H9 (cell line): Measurements from ENCODE around the gene DISC1. TPM values are rescaled to one million over a fixed set of nuclear protein-coding genes. Genes with fewer than 3 reads are reported as not detected.

ENCODE experiments used
- DNase-seq: peaks from one replicate; pipeline ENCODE4 v3.0.0-alpha.2; 2017
- H2AFZ ChIP-seq: one replicate; pipeline ENCODE4 v1.6.1; 2013; ENCODE audit warnings: mild to moderate bottlenecking, low read length, control low read depth, moderate library complexity
- H2AK5ac ChIP-seq: 2 replicates; pipeline ENCODE4 v1.6.1; 2013; ENCODE audit warnings: low read length, control low read depth, mixed read lengths; ENCODE audit not compliant: insufficient read length
- H2BK120ac ChIP-seq: one replicate; pipeline ENCODE4 v1.6.1; 2013; ENCODE audit warnings: low read depth, mild to moderate bottlenecking, low read length, control low read depth, inconsistent platforms; ENCODE audit not compliant: poor library complexity, severe bottlenecking
- H2BK12ac ChIP-seq: 2 replicates; pipeline ENCODE4 v1.6.1; 2013; ENCODE audit warnings: low read length, control low read depth, mixed read lengths, low read depth; ENCODE audit not compliant: insufficient read length
- H2BK15ac ChIP-seq: 2 replicates; pipeline ENCODE4 v1.6.1; 2013; ENCODE audit warnings: low read depth, low read length, control low read depth
- H2BK20ac ChIP-seq: one replicate; pipeline ENCODE4 v1.6.1; 2013; ENCODE audit warnings: low read depth, mild to moderate bottlenecking, low read length, control low read depth, inconsistent platforms; ENCODE audit not compliant: poor library complexity, severe bottlenecking
- H2BK5ac ChIP-seq: 2 replicates; pipeline ENCODE4 v1.6.1; 2013; ENCODE audit warnings: low read length, control low read depth, mixed read lengths; ENCODE audit not compliant: insufficient read length
- H3K14ac ChIP-seq: 2 replicates; pipeline ENCODE4 v1.6.1; 2013; ENCODE audit warnings: low read length, control low read depth; ENCODE audit not compliant: insufficient read depth
- H3K18ac ChIP-seq: 2 replicates; pipeline ENCODE4 v1.6.1; 2013; ENCODE audit warnings: low read depth, mild to moderate bottlenecking, mixed read lengths, low read length, control low read depth; ENCODE audit not compliant: insufficient read length
- H3K23ac ChIP-seq: 2 replicates; pipeline ENCODE4 v1.6.1; 2013; ENCODE audit warnings: low read length, control low read depth, mixed read lengths, low read depth; ENCODE audit not compliant: insufficient read length
- H3K23me2 ChIP-seq: 2 replicates; pipeline ENCODE4 v1.6.1; 2013; ENCODE audit warnings: low read depth, mild to moderate bottlenecking, mixed read lengths, low read length, control low read depth; ENCODE audit not compliant: insufficient read length, poor library complexity, severe bottlenecking
- H3K27ac ChIP-seq: 2 replicates; pipeline ENCODE4 v1.5.1; 2013; ENCODE audit warnings: low read length, control low read depth, mixed read lengths, low read depth; ENCODE audit not compliant: insufficient read length
- H3K27me3 ChIP-seq: 2 replicates; pipeline ENCODE4 v1.6.1; 2013; ENCODE audit warnings: low read length, control low read depth, inconsistent platforms; ENCODE audit not compliant: insufficient read depth
- H3K4ac ChIP-seq: 2 replicates; pipeline ENCODE4 v1.6.1; 2013; ENCODE audit warnings: low read depth, mild to moderate bottlenecking, control low read depth, inconsistent platforms, low read length, moderate library complexity
- H3K4me1 ChIP-seq: 2 replicates; pipeline ENCODE4 v1.6.1; 2013; ENCODE audit warnings: low read length, control low read depth, inconsistent platforms; ENCODE audit not compliant: insufficient read depth
- H3K4me2 ChIP-seq: 2 replicates; pipeline ENCODE4 v1.6.1; 2013; ENCODE audit warnings: low read length, control low read depth, mixed read lengths; ENCODE audit not compliant: insufficient read length, insufficient read depth
- H3K56ac ChIP-seq: 2 replicates; pipeline ENCODE4 v1.6.1; 2013; ENCODE audit warnings: low read depth, mild to moderate bottlenecking, mixed read lengths, low read length, control low read depth; ENCODE audit not compliant: insufficient read length
- H3K79me1 ChIP-seq: 2 replicates; pipeline ENCODE4 v1.6.1; 2013; ENCODE audit warnings: low read depth, mild to moderate bottlenecking, moderate library complexity, low read length, control low read depth, inconsistent platforms; ENCODE audit not compliant: insufficient read depth, poor library complexity, severe bottlenecking
- H3K79me2 ChIP-seq: 2 replicates; pipeline ENCODE4 v1.6.1; 2013; ENCODE audit warnings: low read length, control low read depth, inconsistent platforms; ENCODE audit not compliant: insufficient read depth
- H3K9ac ChIP-seq: 2 replicates; pipeline ENCODE4 v1.6.1; 2013; ENCODE audit warnings: low read length, control low read depth, mixed read lengths; ENCODE audit not compliant: insufficient read length; ENCODE audit errors: extremely low read depth
- H3K9me3 ChIP-seq: one replicate; pipeline ENCODE4 v1.6.1; 2013; ENCODE audit warnings: low read depth, low read length, inconsistent platforms; ENCODE audit not compliant: control insufficient read depth
- H3T11ph ChIP-seq: one replicate; pipeline ENCODE4 v1.6.1; 2013; ENCODE audit warnings: mild to moderate bottlenecking, low read length, control low read depth, inconsistent platforms
- H4K20me1 ChIP-seq: one replicate; pipeline ENCODE4 v1.6.1; 2013; ENCODE audit not compliant: control insufficient read depth, insufficient read length, insufficient read depth
- H4K5ac ChIP-seq: 2 replicates; pipeline ENCODE4 v1.6.1; 2013; ENCODE audit warnings: low read depth, mild to moderate bottlenecking, mixed read lengths, low read length, control low read depth; ENCODE audit not compliant: insufficient read length
- H4K8ac ChIP-seq: replicated peaks from 2 replicates; pipeline ENCODE4 v1.6.1; 2013; ENCODE audit warnings: low read length, control low read depth, mixed read lengths, low read depth; ENCODE audit not compliant: insufficient read length
- H4K91ac ChIP-seq: 2 replicates; pipeline ENCODE4 v1.6.1; 2013; ENCODE audit warnings: low read depth, mild to moderate bottlenecking, moderate library complexity, mixed read lengths, low read length, control low read depth; ENCODE audit not compliant: insufficient read length
- H3K27ac Mint-ChIP-seq, 3 experiments: 2 replicates in 2 of 3; 3 replicates in 1 of 3; pipeline ENCODE4 v1.8.0; 2020 to 2021; ENCODE audit warnings: mixed read lengths in 3 of 3, mild to moderate bottlenecking in 1 of 3, moderate library complexity in 1 of 3
- H3K27me3 Mint-ChIP-seq: 2 replicates; pipeline ENCODE4 v1.8.0; 2021; ENCODE audit warnings: low read depth, mild to moderate bottlenecking, moderate library complexity, mixed read lengths
- H3K36me3 Mint-ChIP-seq, 3 experiments: 2 replicates in 2 of 3; 3 replicates in 1 of 3; pipeline ENCODE4 v1.8.0; 2020 to 2021; ENCODE audit warnings: low read depth in 3 of 3, mixed read lengths in 3 of 3; ENCODE audit not compliant: insufficient read depth in 1 of 3
- H3K4me1 Mint-ChIP-seq, 2 experiments: 2 replicates each; pipeline ENCODE4 v1.8.0; 2020; ENCODE audit warnings: mixed read lengths in 2 of 2
- H3K4me3 Mint-ChIP-seq, 2 experiments: 2 replicates in 1 of 2; 3 replicates in 1 of 2; pipeline ENCODE4 v1.8.0; 2020 to 2021; ENCODE audit warnings: mild to moderate bottlenecking in 2 of 2, mixed read lengths in 2 of 2, moderate library complexity in 1 of 2
- H3K9me3 Mint-ChIP-seq, 2 experiments: 2 replicates in 1 of 2; 3 replicates in 1 of 2; pipeline ENCODE4 v1.8.0; 2020; ENCODE audit warnings: mild to moderate bottlenecking in 2 of 2, mixed read lengths in 2 of 2, moderate library complexity in 1 of 2
- WGBS: extraction: QIAGEN DNeasy Blood & Tissue Kit; methylation state at CpG from one replicate; pipeline ENCODE4 v1.1.7; 2013; ENCODE audit warnings: missing lambda C conversion rate, low lambda C conversion rate, mixed read lengths; ENCODE audit not compliant: insufficient read length; ENCODE audit errors: extremely low coverage; 5-methylcytosine and 5-hydroxymethylcytosine counted together
- total RNA-seq: library from RNA; stranded (reverse); gene quantifications from 2 replicates; pipeline ENCODE4 v1.2.1, GENCODE V29; 2021
- TF ChIP-seq, protein P1 (sequence below): fragments of 200-600 bp; sonication (generic); conservative IDR thresholded peaks from 3 replicates; pipeline ENCODE4 v1.8.0; 2021; ENCODE audit warnings: antibody characterized with exemption, mild to moderate bottlenecking

DISC1 gene
- total RNA-seq, 1 experiment from 2014 or later: 2.5 TPM

DNA sequence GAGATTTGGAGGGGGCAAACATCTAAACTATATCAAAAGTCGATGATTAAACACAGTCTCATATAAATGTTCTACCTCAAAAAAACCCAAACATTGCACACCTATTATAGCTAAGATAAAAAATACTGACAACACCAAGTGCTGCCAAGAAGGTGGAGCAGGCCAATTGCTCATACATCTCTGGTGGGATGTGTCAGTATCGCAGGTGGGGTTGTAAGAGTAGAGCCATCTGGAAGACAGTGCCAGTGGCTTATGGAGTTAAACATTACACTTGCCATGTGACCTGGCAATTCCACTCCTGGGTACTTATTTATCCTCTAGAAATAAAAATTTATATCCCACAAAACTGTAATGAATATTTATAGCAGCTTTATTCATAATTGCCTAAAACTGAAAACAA is 213.4 kb downstream of the DISC1 start:
- H4K20me1 ChIP-seq: no peaks in the 10 kb centered on the region
- Mint-ChIP-seq H3K9me3 (no peaks in the 10 kb centered on the region), H3K4me1 (peaks cover 4 to 11% of the 10 kb centered on the region in 2 experiments; a peak in 3 of 4 replicates), H3K27ac (no peak overlapping the region), H3K36me3 (no peaks in the 10 kb centered on the region), H3K4me3 (no peak overlapping the region), H3K27me3 (peaks cover 10% of the 10 kb centered on the region)
- no peaks in the 10 kb centered on the region for H3K27me3 ChIP-seq
- no peaks in the 10 kb centered on the region for H3K79me1 ChIP-seq
- H4K5ac ChIP-seq: no peak overlapping the region
- no peak overlapping the region; the same call in 1 of the 2 replicates for H2BK15ac ChIP-seq
- H2BK12ac ChIP-seq: no peak overlapping the region
- H3K23ac ChIP-seq: no peak overlapping the region
- H3K4me1 ChIP-seq: no peaks in the 10 kb centered on the region
- H2BK20ac ChIP-seq: no peak overlapping the region
- no peak overlapping the region for H2BK120ac ChIP-seq
- no peak overlapping the region for H3K9ac ChIP-seq
- H3K18ac ChIP-seq: no peak overlapping the region
- no peak overlapping the region for H3T11ph ChIP-seq
- no peaks in the 10 kb centered on the region for H3K23me2 ChIP-seq
- H2BK5ac ChIP-seq: no peak overlapping the region
- DNase-seq: no peak
- H4K8ac ChIP-seq: no peak overlapping the region
- H3K4me2 ChIP-seq: no peak overlapping the region
- H2AK5ac ChIP-seq: no peak overlapping the region
- no peaks in the 10 kb centered on the region for H3K9me3 ChIP-seq
- H4K91ac ChIP-seq: no peak overlapping the region
- H3K56ac ChIP-seq: no peak overlapping the region
- H3K4ac ChIP-seq: no peak overlapping the region
- TF ChIP-seq, protein P1, sequence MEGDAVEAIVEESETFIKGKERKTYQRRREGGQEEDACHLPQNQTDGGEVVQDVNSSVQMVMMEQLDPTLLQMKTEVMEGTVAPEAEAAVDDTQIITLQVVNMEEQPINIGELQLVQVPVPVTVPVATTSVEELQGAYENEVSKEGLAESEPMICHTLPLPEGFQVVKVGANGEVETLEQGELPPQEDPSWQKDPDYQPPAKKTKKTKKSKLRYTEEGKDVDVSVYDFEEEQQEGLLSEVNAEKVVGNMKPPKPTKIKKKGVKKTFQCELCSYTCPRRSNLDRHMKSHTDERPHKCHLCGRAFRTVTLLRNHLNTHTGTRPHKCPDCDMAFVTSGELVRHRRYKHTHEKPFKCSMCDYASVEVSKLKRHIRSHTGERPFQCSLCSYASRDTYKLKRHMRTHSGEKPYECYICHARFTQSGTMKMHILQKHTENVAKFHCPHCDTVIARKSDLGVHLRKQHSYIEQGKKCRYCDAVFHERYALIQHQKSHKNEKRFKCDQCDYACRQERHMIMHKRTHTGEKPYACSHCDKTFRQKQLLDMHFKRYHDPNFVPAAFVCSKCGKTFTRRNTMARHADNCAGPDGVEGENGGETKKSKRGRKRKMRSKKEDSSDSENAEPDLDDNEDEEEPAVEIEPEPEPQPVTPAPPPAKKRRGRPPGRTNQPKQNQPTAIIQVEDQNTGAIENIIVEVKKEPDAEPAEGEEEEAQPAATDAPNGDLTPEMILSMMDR: no peak
- H3K14ac ChIP-seq: no peak overlapping the region
- no peaks in the 10 kb centered on the region for H3K79me2 ChIP-seq
- no peak overlapping the region for H2AFZ ChIP-seq
- H3K27ac ChIP-seq: no peak overlapping the region
- WGBS: no CpG with 5 or more reads among the region's 2 CpGs
